Head of caudate nucleus (tissue), 42 donors: ENCODE measurements around the gene CDKN2AIP.
A peak's percentile ranks its signal among the peaks of the same experiment; 100 is the strongest.
"Not testable (repeated sequence)": the region's sequence is repeated elsewhere in the genome, so short reads cannot be mapped to it uniquely, and the experiment has no call there.

ENCODE experiments used
- DNase-seq, 42 donors: peaks; one replicate each; pipeline versions ENCODE4 v3.0.0 to v3.0.0-alpha.2; 2020 to 2021; ENCODE audit warnings: mixed read lengths in 7 of 42
- intact Hi-C: fragments of 100-400 bp; cut with DNase I; formaldehyde crosslinking; loops from one replicate; pipeline ENCODE4 v1.15.0; 2022

CDKN2AIP gene

DNA sequence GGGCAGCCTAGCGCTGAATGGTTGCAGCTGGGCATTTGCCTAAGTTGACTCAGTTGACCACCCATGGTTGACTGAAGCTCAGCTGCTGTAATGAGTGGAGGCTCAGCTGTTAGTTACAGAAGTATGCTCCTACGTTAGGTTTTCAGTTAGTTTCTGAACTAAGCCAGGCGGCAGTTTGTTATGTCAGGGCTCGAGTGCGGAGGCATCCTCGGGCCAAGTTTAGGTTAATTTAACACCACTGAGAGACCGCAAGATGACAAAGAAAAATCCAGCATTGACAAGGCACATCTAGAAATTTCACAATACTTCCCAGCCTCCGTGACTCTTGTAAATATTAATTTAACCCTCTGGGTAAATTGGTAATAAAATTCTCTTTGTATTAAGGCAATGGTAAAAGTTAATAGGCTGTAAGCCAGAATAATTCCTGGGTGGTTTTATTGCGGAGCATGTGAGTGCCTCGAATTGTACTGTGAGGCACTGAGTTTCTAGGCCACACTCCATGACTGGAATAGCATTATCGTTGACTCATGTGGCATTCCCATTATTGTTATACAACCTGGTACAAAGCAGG is 33.1 kb upstream of the CDKN2AIP start:
- DNase-seq, result no peak
- intact Hi-C loops, result no loop called here

DNA sequence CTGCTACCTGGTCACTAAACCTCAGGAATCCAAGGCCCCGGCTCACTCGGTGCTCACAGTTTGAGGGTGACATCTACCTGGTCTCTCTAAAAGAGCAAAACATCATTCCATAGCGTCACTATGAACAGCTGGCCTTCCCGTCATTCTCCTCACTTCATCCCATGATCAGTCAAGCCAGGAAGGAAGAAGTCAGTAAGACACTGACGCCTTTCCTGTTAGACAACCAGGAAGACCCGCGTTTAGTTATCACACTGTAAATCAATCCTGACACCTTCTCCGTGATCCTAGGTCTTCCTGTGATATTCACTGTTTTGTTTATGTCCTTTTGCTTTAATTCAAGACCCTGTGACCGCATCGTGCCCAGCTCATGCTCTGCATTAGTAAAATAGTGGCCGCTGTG is 31.6 kb upstream of the CDKN2AIP start:
- intact Hi-C loops, result no loop called here
- DNase-seq, result no peak

DNA sequence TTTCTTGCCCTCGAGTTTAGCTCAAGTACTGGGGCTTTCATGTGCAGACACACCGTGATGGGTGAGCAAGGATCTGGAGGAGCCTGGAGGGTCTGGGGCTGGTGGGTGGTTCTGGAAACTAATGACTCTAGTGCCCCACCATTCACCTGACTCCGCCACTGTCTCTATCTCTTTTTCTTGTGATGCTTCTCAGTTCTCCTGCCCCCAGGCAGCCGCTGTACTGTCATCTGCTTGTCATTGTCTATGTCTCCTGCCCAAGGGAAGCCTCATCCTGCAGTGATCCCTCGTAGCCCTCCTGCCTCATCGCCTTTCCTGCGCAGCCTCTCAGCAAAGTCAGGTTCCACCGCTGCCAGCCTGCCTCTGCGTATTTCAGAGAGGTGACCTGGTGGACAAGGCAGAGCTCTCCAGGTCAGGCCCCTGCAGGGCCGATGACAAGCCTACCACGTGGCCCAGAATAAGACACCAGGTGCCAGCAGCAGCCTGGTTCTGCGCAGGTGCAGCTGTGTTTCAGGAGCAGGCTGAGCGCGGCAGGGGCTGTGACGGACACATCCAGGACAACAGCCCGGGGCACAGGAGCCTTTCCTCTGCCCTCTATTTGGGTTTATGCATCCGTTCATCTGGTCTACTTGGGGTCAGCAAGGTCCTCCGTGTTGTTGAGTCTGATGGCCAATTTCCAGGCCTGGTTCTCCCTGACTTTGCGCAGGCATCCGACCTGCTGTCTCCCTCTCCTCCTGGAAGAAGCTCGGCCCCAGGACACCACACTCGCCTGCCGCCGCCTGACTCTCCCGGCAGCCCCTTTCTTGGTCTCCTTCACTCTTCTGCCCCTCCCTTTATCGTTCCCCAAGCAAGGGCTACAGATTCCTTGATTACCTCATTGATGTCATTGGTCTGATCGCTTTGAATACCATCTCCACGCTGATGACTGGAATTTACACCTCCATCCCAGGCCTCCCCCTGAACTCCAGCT is 30.9 kb upstream of the CDKN2AIP start:
- peak in 2 of 42 donors; percentile 25 to 31 for DNase-seq
- intact Hi-C loops, result no loop called here

DNA sequence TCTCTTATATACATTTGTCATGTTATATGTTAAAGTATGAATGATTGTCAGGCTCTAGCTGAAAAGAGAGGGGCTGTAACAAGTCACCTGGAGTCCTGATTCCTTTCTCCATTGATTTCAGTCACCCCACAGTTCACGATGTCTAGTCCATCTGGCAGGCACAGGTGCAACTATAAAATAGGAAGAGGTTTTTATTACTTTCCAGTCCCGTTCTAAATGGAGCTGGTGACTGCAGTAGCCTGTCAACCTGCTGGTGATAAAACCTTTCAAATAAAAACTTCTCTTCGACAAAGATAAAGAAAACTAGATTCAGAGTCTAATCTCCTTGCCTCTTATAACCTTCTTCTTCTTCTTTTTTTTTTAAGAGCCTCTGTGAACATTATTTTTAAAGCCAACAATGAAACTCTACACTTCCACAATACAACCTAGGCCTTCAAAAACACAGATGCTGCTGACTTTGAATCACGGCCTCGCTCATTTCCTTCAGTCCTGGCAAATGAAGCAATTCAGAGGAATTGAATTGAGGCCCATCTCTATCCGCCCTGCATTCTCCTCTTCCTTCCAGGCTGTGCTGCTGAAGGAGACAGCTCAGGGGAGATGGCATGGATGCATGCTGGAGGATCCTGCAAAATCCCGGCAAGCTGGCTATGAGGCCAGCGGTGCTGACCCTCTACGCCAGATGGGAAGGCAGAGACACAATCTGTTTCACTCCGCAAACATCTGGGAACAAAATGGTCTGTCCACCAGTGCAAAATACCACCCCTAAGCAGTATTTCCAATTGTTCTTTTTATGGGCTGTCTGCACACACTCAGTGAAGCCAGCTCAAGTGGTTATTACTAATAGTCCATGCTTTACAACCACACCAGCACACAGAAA is 27.3 kb upstream of the CDKN2AIP start:
- DNase-seq, result no peak
- intact Hi-C loops, result no loop called here

DNA sequence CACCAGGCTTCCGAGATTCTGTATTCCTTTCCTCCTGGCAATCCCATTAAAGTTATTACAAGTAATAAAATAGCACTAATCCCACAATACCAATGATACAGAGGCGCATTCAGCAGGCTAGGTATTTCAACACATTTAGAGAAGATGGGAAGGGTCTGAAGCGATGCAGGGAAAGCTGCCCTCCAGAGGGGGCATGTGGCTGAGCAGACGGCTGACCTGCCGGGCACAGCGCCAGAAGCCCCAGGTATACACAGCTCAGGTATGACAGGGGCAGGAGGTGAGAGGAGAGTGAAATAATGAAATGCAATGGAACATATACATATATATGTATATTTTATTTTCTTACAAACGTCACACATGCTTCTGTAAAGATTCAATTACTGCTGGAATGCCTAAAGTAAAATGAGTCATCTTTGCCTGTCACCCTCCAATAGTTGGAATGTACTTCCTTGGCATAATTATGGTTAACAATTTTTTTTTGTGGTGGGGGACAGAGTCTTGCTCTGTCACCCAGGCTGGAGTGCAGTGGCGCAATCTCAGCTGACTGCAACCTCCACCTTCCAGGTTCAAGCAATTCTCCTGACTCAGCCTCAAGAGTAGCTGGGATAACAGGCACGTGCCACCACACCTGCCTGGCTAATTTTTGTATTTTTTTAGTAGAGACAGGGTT is 21.3 kb upstream of the CDKN2AIP start:
- intact Hi-C loops, result no loop called here
- peak in 1 of 42 donors; percentile 1 for DNase-seq

DNA sequence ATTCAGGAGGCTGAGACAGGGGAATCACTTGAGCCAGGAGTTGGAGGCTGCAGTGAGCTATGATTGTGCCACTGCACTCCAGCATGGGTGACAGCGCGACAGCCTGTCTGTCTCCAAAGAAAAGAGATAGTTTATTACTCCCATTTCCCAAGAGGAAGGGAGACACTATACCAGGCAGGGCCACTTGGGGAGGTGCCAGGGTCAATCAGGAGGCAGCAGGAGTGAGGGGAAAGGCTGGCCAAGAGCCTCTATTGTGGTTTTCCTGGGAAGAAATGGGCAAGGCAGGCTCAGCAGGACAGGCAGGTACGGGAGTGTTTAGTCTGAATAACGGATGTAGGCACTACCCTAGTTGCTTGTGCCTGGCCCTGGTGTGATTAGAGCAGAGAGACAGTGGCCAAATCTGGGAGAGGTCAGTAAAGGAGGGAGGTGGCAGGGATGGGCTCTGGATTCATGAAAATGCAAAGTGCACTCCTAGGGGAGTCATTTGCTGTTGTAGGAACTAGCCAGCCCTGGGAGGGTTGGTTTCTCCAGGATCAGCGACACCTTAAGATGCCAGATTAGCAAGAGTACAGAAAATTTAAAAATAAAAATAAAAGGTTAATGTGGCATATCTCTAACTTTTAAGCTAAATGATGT is 20.2 kb upstream of the CDKN2AIP start:
- DNase-seq, result no peak

DNA sequence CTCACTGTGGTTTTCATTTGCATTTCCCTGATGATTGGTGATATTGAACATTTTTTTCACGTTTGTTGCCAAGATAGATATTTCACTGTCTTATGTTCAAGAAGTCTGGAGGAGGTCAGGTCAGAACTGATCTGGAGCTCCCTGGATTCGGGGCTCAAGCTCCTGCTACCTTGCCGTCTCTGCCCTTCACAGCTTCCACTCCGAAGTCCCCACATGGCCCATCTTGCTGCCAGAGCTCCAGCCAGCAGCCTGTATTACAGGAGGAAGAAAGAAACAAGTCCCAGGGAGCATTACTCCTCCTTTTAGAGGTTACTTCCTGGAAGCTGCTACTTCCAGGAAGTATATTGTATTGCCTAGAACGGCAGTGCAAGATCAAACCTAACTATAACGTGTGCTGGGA is 17.9 kb upstream of the CDKN2AIP start:
- intact Hi-C loops, result no loop called here
- no peak for DNase-seq

More for the DNA sequence above, 20.2 kb upstream of the CDKN2AIP start:
- intact Hi-C loops, result no loop called here

DNA sequence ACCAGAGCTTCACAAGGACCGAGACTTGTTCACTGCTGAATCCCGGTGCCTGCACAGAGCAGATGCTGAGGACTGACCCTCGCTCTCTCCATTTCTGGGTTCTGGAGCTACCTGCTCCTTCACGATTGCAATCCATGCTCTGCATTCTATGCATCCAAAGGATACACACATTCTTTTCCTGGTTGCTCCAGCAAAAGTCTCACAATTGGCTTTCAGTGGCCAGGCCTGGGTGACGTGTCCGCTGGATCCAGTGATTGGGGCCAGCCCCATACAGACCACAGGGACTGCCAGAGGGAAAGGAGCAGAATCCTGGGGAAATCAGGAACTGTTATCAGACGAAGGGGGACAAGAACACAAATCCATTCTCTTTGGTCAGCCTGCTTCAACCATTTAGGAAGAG is 14.9 kb upstream of the CDKN2AIP start:
- DNase-seq, result no peak
- intact Hi-C loops, result no loop called here

DNA sequence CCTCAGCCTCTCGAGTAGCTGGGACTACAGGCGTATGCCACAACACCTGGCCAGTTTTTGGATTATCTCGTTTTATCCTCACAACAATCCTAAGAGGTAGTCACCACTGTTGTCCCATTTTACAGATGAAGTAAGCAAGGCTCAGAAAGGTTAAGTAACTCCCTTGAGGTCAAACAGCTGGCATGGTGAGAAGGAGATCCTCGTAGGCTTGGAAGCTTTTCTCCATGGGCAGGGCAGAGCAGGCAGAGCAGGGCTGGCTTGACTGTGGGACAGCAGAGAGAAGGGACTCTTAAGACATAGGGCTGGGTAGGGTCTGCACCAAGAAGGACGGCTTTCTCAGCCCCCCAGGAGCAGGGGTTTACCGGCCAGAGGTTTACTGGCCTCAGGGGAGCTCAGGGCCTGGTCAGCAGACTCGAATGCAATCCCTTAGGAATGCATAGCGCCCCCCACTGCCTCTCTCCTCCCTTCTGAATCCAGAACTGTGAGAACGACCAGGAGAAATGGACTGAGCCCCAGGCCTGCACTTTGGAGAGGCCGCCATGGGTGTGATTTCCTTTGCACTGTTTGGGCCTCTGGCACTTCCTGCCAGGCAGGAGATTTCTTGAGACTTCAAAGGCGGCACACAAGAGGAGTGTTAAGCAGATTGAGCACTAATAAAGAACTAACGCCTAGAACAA is 14.0 kb upstream of the CDKN2AIP start:
- intact Hi-C loops, result no loop called here
- DNase-seq, result peak in 1 of 42 donors; percentile 32

DNA sequence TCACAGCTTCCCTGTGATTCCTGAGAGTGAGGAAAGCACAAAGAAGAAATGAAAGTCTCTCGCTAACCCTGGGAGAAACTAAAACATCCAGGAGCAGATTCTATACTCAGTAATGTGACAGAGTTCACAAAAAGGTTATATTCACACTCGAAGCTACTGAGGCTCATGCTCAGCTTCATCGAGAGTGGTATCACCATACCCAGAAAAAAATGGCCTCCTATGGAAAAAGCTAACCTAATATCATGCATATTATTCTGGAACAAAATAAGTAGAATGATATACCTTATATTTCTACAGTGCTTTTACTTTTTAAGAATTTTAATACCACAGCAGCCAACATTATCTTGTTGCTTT is 13.5 kb upstream of the CDKN2AIP start:
- intact Hi-C loops, result no loop called here
- DNase-seq, result no peak

DNA sequence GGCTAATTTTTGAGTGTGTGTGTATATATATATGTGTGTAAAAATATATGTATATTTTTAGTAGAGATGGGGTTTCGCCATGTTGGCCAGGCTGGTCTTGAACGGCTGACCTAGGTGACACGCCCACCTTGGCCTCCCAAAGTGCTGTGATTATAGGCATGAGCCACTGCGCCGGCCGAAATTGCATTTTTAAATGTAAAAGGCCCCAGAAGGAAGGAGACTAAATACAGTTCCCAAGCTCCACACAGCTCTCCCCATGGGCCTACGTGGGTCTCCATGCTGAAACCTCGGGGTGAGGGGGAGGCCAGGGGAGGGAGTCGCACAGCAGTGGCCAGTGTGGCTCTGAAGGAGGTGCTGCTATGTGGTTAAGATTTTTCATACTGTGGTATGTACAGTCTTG is 12.8 kb upstream of the CDKN2AIP start:
- DNase-seq, result peak in 1 of 42 donors; percentile 33
- intact Hi-C loops, result no loop called here

DNA sequence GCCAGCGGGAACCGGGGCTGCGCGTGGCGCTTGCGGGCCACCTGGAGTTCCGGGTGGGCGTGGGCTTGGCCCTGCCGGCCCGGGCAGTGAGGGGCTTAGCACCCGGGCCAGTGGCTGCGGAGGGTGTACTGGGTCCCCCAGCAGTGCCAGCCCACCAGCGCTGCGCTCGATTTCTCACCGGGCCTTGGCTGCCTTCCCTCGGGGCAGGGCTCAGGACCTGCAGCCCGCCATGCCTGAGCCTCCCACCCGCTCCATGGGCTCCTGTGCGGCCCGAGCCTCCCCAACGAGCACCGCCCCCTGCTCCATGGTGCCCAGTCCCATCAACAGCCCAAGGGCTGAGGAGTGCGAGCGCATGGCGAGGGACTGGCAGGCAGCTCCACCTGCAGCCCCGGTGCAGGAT is 11.3 kb upstream of the CDKN2AIP start:
- not testable (repeated sequence) for DNase-seq

DNA sequence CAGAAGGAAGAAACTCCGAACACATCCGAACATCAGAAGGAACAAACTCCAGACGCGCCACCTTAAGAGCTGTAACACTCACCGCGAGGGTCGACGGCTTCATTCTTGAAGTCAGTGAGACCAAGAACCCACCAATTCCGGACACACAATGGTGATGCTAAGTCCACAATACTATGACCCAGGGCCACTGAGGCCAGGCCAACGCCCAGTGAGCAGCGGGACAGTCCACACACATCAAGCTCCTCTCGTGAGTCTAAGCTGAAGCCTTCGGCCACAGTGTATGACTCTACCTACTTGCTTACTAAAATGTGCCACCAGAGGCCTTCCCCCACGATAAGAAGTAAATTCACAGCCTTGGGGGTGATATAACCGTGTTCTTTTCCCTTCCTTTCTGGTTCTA is 10.2 kb upstream of the CDKN2AIP start:
- intact Hi-C loops, result no loop called here
- DNase-seq, result peak in 1 of 42 donors; percentile 6

More for the DNA sequence above, 11.3 kb upstream of the CDKN2AIP start:
- intact Hi-C loops, result not testable (repeated sequence)

DNA sequence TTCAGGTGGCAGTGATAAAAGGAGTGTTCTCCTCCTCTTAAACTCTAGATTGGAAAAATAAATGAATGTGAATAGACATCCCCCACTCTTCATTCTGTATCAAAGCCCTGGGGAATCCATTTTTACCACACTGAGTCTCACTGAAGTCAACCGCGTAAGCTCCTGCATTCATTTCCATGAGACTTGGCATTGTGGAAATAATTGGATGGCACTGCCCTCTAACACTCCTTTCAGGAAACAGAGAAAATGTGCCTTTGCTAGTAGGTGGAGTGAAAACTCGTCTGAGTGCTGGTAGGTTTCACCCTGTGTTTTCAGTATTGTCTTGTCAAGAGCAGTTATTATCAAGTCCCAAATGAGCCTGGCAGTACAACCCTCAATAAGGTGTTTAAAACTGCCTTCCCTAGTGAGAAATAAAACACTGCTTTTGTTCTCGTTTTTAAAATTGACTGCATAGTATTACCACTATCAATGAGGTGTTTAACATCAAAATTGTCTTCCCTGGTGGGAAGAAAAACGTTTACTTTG is 9.7 kb upstream of the CDKN2AIP start:
- DNase-seq, result peak in 1 of 42 donors; percentile 1
- intact Hi-C loops, result no loop called here

DNA sequence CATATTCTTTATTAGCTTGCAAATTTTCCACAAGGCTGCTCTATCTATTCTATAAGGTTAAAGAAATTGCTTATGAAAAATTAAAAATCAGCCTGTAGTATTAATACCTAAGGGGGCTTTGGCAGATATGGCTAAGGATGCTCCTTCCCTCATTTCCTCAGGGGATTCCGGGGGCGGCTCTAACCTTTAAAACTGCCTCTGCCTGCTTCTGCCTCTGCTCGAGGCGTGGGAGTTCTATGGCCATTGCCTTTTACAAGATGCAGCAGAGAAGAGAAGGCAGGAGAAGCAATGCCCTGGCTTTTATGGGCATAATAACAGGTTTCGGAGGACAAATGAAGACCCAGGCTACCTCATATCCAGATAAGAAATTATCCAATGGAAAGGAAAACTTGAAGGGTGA is 8.6 kb upstream of the CDKN2AIP start:
- intact Hi-C loops, result no loop called here
- peak in 1 of 42 donors; percentile 14 for DNase-seq

DNA sequence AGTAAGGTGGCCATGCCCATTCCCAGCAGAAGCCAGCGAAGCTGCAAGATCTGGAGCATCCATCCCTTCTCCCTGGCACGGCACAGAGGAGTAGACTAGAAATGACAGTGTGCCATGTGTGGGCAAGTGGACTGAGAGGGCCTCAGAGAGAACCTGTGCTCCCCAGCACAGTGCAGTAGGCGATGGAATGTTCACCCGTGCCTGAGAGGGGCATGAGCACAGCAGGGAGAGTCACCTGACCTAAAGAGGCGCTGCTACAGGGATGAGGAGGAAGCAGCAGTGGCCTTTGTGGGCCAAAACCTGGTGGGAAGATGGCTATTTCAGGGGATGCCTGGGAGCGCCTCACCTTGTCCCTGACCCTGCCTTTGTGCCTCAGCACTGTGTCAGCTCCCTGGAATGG is 8.0 kb upstream of the CDKN2AIP start:
- intact Hi-C loops, result no loop called here
- DNase-seq, result peak in 1 of 42 donors; percentile 7

DNA sequence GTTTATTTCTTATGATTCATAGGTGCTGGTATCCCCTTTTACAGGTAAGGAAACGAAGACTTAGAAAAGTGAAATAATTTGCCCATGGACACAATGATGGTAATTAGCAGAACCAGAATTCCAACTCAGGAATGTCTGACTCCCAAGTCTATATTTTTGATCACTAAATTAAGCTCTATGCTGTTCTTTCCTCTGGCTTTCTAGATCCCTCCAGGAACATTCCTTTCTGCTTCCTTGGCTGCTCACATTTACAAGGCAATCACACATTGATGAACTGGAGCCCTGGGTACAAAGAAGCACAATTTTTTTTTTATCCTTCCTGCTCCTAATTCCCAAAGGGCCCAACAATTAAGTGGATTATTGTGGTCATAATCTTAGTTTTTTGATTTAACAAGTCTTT is 7.0 kb upstream of the CDKN2AIP start:
- intact Hi-C loops, result no loop called here
- no peak for DNase-seq
